Stimulated activated CD4-positive, alpha-beta T cell treated with anti-CD3 and anti-CD28 coated beads, Interleukin-1b, Interleukin-23, amount 100 ng/mL, for 1 hour (primary cell): ENCODE data around the gene PPP1R14C.

ENCODE experiments used
- DNase-seq, 2 donors: peaks; one replicate each; pipeline ENCODE4 v3.0.0-alpha.2; 2020; ENCODE audit warnings: low read depth in 2 of 2

PPP1R14C gene

DNA sequence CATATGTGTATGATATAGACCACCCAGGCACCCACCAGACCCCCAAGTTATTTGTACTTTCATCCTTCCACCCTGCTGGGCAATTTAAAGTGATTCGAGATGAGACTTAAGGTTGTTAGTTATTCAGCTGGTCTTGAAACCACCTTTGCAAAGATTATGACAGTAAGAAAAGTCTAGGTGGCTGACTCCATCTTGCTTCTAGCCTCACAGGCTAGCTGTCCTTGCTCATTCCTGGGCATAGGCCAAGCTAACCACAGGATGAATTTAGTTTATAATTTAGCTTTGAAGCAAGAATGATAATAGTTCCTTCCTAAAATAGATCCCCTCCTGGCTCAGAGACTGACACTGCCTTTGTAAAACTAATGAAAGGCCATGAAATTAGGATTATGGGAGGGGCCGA lies 154.0 kb downstream of the PPP1R14C start:
- no peak for DNase-seq

DNA sequence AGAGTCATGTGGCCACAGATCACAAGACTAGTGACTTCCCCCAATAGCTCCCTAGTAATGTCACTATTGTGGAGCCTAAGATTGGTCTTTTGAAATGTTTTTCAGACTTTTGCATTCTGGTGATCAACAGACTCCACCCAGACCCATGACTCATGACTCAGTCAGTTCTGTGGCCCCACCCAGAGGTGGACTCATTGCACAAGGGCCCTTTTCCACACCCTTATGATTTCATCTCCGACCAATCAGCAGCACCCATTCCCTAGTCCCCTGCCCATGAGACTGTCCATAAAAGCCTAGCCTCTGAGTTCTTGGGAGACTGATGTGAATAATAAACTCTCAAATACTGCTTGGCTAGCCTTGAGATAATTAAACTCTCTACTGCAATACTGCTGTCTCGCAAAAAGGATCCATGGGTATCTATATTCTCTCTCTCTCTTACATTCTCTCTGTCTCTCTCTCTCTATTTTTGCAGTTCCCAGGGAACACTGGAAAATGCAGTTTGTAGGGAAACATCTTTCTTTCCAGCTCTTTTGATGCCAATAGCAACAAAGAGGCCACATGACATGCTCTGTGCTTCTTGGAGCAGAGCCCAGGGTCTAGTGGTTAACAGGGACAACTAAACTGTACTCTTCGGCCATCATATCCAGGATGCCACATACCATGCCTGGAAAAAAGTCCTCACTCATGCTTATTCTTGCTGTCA lies 154.6 kb downstream of the PPP1R14C start:
- no peak for DNase-seq

DNA sequence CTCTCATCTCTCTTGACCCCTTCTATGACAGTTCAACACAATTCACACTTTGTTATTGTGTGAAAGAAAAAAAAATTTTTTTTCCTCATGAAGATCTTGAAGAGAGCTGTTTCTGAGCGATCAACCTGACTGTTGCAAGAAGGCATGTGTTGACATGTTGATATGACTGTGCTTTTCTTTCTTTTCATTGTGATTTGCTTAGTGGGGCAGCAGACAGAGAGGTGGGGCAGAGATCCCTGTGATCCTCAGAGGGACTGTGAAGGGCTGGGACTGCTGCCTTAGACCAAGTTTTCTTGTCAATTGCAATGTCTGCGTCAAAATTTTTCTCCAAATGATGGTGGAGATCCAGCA lies 155.2 kb downstream of the PPP1R14C start:
- no peak for DNase-seq

DNA sequence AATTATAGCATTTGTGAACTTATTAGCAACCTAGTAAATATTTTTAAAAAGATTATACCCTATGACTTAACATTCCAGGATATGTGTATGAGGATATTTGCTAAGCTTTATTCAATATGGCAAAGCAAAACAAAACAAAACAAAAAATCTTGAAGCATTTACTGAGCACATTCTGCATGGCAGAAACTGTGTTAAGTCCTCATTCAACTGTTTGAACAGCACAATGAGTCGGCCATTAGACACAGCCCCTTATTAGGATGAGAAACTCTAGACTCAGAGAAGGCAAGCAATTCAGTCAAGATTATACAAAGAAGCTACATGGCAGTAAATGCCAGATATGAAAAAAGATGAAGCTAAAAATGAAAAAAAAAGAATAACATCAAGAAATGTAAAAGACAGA lies 155.8 kb downstream of the PPP1R14C start:
- no peak for DNase-seq
